Effector memory CD4-positive, alpha-beta T cell (primary cell): Measurements from ENCODE around the gene TSTD2.

ENCODE experiments used
- DNase-seq, 3 donors: peaks; one replicate each; pipeline ENCODE4 v3.0.0-alpha.2; 2020
- H3K27ac ChIP-seq: 2 replicates; pipeline ENCODE4 v1.7.0; 2013; ENCODE audit warnings: mild to moderate bottlenecking, low read length, moderate library complexity; ENCODE audit not compliant: insufficient read depth, poor library complexity, severe bottlenecking
- H3K27me3 ChIP-seq: replicated peaks from 2 replicates; pipeline ENCODE4 v1.7.0; 2013; ENCODE audit warnings: mild to moderate bottlenecking, low read length; ENCODE audit not compliant: insufficient read depth, control insufficient read depth, poor library complexity, severe bottlenecking
- H3K36me3 ChIP-seq: 2 replicates; pipeline ENCODE4 v1.7.0; 2013; ENCODE audit warnings: mild to moderate bottlenecking, low read length, moderate library complexity; ENCODE audit not compliant: control insufficient read depth, insufficient read depth
- H3K4me1 ChIP-seq: 2 replicates; pipeline ENCODE4 v1.7.0; 2013; ENCODE audit warnings: low read length, mild to moderate bottlenecking; ENCODE audit not compliant: control insufficient read depth, insufficient read depth, poor library complexity, severe bottlenecking
- H3K4me3 ChIP-seq: 2 replicates; pipeline ENCODE4 v1.7.0; 2013; ENCODE audit warnings: low read length, low read depth, mild to moderate bottlenecking; ENCODE audit not compliant: insufficient read depth, poor library complexity, severe bottlenecking
- H3K9me3 ChIP-seq: 2 replicates; pipeline ENCODE4 v1.7.0; 2013; ENCODE audit warnings: mild to moderate bottlenecking, low read length, moderate library complexity; ENCODE audit not compliant: control insufficient read depth
- total RNA-seq, 3 donors: gene quantifications; one replicate each; lab custom pipeline; 2026; lab: John Stamatoyannopoulos, UW

TSTD2 gene
- 15.2 to 21.9 (median 20.3) reads per million in 3 donors for total RNA-seq

DNA sequence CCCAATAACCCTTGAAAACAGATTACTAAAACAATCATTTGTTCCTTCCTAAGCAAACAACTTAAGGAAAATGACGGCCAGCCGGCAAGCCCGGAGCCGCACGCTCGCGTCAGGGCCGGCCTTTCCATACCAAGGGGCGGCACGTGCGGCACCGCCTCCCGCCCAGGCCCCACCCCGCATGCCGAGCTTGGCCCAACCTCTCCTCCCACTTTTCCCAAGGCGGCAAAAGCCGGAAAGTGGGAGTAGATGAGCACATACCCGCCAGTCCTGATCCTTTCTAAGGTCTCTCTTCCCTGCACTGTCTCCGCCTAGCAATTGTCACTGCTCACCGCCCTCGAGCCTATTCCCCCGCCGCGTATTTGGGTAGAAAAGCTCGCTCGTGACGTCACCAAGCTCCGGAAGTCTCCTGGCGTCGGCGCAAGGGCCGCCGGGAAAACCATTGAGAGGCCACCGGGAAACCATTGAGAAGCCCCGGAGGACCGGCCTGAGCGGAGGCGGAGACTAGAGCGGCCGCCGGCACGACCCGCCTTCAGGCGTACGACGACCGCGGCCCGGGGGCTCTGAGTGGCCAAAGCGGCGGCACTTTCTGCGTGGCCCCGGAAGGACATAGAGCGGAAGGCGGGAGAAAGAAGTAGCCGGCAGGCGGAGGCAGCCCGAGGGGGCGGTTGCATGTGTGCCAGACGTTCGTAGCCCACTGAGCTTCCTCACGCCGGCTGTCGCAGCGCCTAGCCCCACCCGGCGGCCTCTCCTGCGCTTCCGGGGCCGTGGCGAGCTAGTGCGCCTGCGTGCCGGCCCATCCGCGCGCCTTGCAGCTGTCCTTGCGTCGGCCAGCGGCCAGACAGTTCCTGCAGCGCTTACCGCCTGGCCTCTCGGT is at the start of gene TSTD2, which contains the start of gene NCBP1:
TSS of gene TSTD2 (minus strand) at position 384 of the 874 bp plus-strand sequence. CDS start 5,806 bp downstream, outside the sequence.
TSS of gene NCBP1 (plus strand) at position 837 of the 874 bp plus-strand sequence. CDS start 61 bp downstream, outside the sequence.
- H3K27ac ChIP-seq, result peak within 1 kb of the TSS; percentile 94
- H3K27me3 ChIP-seq, result no peaks in the 10 kb centered on the region
- peaks cover 2% of the 10 kb centered on the region for H3K36me3 ChIP-seq
- H3K4me3 ChIP-seq, result peak within 1 kb of the TSS; percentile 89
- H3K4me1 ChIP-seq, result peaks cover 16% of the 10 kb centered on the region
- peak; percentile 89 to 92 (median 91) for DNase-seq
- no peaks in the 10 kb centered on the region for H3K9me3 ChIP-seq

GRCh38 chr9:97682242-97682641 is 49.1 kb upstream of the TSTD2 start:
- Histone ChIP-seq H3K4me1 (no peaks in the 10 kb centered on the region), H3K36me3 (peaks cover 67% of the 10 kb centered on the region)

GRCh38 chr9:97675655-97676054 is 42.5 kb upstream of the TSTD2 start:
- Histone ChIP-seq H3K27me3 (no peaks in the 10 kb centered on the region), H3K9me3 (no peaks in the 10 kb centered on the region), H3K27ac (no peak overlapping the region), H3K36me3 (peaks cover 67% of the 10 kb centered on the region), H3K4me3 (no peak overlapping the region), H3K4me1 (no peaks in the 10 kb centered on the region)
- no peak for DNase-seq

More at GRCh38 chr9:97682242-97682641, 49.1 kb upstream of the TSTD2 start:
- no peak overlapping the region for H3K4me3 ChIP-seq
- DNase-seq, result no peak
- H3K9me3 ChIP-seq, result no peaks in the 10 kb centered on the region
- no peak overlapping the region for H3K27ac ChIP-seq
- H3K27me3 ChIP-seq, result no peaks in the 10 kb centered on the region

GRCh38 chr9:97673922-97674321 is 40.8 kb upstream of the TSTD2 start:
- DNase-seq, result no peak
- H3K4me3 ChIP-seq, result no peak overlapping the region
- no peaks in the 10 kb centered on the region for H3K27me3 ChIP-seq
- no peaks in the 10 kb centered on the region for H3K4me1 ChIP-seq
- H3K27ac ChIP-seq, result no peak overlapping the region
- H3K9me3 ChIP-seq, result no peaks in the 10 kb centered on the region
- H3K36me3 ChIP-seq, result peaks cover 78% of the 10 kb centered on the region

GRCh38 chr9:97672403-97672802 is 39.2 kb upstream of the TSTD2 start:
- Histone ChIP-seq H3K4me1 (no peaks in the 10 kb centered on the region), H3K4me3 (no peak overlapping the region), H3K36me3 (peaks cover 87% of the 10 kb centered on the region)

DNA sequence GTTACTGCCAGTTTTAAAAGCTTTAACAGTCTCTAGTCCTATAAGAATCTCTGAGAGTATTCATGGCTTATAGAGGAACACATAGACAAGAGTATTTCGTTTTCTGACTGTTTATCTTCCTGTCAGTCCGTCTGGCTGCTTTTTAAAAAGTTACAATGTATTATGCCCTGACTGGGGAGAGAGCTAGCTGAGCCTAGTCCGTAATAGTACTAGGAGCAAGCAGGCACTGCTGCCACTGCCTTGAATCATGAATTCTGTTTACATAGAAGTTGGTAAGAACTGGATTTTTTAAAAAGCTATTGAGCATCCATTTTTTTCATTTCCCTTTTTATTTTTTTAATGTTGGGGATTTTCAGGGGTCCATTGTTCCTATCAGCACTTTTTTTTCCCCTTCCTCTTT is 37.4 kb upstream of the TSTD2 start:
- H3K9me3 ChIP-seq, result no peaks in the 10 kb centered on the region
- DNase-seq, result no peak
- H3K27me3 ChIP-seq, result no peaks in the 10 kb centered on the region
- H3K4me1 ChIP-seq, result no peaks in the 10 kb centered on the region
- no peak overlapping the region for H3K27ac ChIP-seq
- peaks cover 91% of the 10 kb centered on the region for H3K36me3 ChIP-seq
- H3K4me3 ChIP-seq, result no peak overlapping the region

More at GRCh38 chr9:97672403-97672802, 39.2 kb upstream of the TSTD2 start:
- DNase-seq, result no peak
- no peaks in the 10 kb centered on the region for H3K9me3 ChIP-seq
- no peak overlapping the region for H3K27ac ChIP-seq
- no peaks in the 10 kb centered on the region for H3K27me3 ChIP-seq

- Histone ChIP-seq H3K4me1 (no peaks in the 10 kb centered on the region), H3K27me3 (no peaks in the 10 kb centered on the region), H3K9me3 (no peaks in the 10 kb centered on the region), H3K36me3 (peaks cover 88% of the 10 kb centered on the region), H3K4me3 (no peak overlapping the region), H3K27ac (no peak overlapping the region)
- no peak for DNase-seq
Observed at GRCh38 chr9:97668485-97668884, 35.3 kb upstream of the TSTD2 start.

DNA sequence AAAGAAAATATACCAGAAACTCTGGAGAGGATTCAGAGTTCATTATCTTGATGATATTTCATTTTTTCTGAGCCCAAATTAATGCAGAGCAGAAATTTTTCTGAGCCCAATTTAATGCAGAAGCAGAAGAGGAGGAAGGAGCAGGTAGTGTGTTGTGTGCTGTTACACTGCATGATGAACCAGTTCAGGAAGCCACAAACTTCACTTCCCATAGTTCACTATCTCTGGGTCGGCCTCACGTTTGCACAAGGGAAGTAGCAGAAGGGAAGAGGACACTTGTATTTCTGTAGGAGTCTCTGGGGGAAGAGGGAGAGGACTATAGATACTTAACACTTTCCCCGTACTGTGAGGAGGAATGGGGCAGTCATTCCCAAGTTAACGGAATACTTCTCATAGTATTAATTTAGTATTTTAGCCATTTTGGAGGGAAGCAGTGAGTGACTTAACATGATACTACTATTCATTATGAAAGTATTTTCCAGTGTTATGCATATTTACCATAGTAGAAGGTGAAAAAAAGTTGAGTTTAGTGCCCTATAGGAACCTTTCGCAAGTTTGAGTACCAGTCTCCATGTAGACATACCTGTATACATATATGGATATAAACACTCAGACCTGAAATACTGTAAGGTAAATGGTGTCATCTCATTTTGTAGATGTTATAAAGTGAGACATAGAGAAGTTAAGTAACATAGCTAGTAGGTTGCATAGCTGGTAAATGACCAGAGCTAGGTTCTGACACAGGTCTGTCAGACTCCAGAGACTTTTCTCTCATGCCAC is 33.9 kb upstream of the TSTD2 start:
- Histone ChIP-seq H3K27ac (no peak overlapping the region), H3K27me3 (no peaks in the 10 kb centered on the region), H3K36me3 (peaks cover 86% of the 10 kb centered on the region), H3K4me3 (no peak overlapping the region), H3K4me1 (no peaks in the 10 kb centered on the region), H3K9me3 (no peaks in the 10 kb centered on the region)
- no peak for DNase-seq

GRCh38 chr9:97665742-97666141 is 32.6 kb upstream of the TSTD2 start:
- Histone ChIP-seq H3K27ac (no peak overlapping the region), H3K4me3 (no peak overlapping the region), H3K36me3 (peaks cover 86% of the 10 kb centered on the region), H3K27me3 (no peaks in the 10 kb centered on the region), H3K9me3 (no peaks in the 10 kb centered on the region), H3K4me1 (no peaks in the 10 kb centered on the region)
- DNase-seq, result no peak
